SU-DHL-6 (cell line): ENCODE data around the gene BSG.

ENCODE experiments used
- H2AFZ ChIP-seq: fragments of 200-600 bp; sonication (generic); 2 replicates; pipeline ENCODE4 v1.6.1; 2014; ENCODE audit warnings: low read depth, mild to moderate bottlenecking, moderate library complexity, mixed read lengths, antibody characterized with exemption, low read length; ENCODE audit not compliant: severe bottlenecking
- H3F3A ChIP-seq: fragments of 200-600 bp; shearing (Covaris generic); 2 replicates; pipeline ENCODE4 v1.6.0; 2016; ENCODE audit warnings: antibody characterized with exemption, mild to moderate bottlenecking; ENCODE audit not compliant: insufficient read depth
- H3K27ac ChIP-seq: fragments of 200-600 bp; sonication (generic); 2 replicates; pipeline ENCODE4 v1.5.1; 2016; ENCODE audit warnings: low read depth, mild to moderate bottlenecking, low read length, moderate library complexity, mixed read lengths
- H3K27me3 ChIP-seq: fragments of 200-600 bp; sonication (generic), shearing (Covaris generic); 2 replicates; pipeline ENCODE4 v1.6.0; 2014; ENCODE audit warnings: mild to moderate bottlenecking, low read length
- H3K36me3 ChIP-seq: fragments of 200-600 bp; sonication (generic); 2 replicates; pipeline ENCODE4 v1.6.1; 2014; ENCODE audit warnings: mild to moderate bottlenecking, low read length, mixed read lengths
- H3K4me2 ChIP-seq: fragments of 300-600, 200-600 bp; shearing (Covaris generic), sonication (generic); 2 replicates; pipeline ENCODE4 v1.6.0; 2014; ENCODE audit warnings: low read length, low read depth, mild to moderate bottlenecking; ENCODE audit not compliant: poor library complexity, severe bottlenecking
- H3K4me3 ChIP-seq: fragments of 200-600 bp; sonication (generic); 2 replicates; pipeline ENCODE4 v1.5.1; 2014; ENCODE audit warnings: antibody characterized with exemption, low read length, mild to moderate bottlenecking, mixed read lengths; ENCODE audit not compliant: insufficient read depth, poor library complexity, severe bottlenecking
- H3K79me2 ChIP-seq: fragments of 200-600 bp; sonication (generic); 2 replicates; pipeline ENCODE4 v1.6.1; 2014; ENCODE audit warnings: mild to moderate bottlenecking, low read length, moderate library complexity; ENCODE audit not compliant: insufficient read depth
- H3K9ac ChIP-seq: fragments of 200-600 bp; sonication (generic); 2 replicates; pipeline ENCODE4 v1.7.0; 2014; ENCODE audit warnings: mild to moderate bottlenecking, low read length
- H3K9me2 ChIP-seq: fragments of 200-600 bp; sonication (generic); replicated peaks from 2 replicates; pipeline ENCODE4 v1.6.1; 2014; ENCODE audit warnings: low read length; ENCODE audit not compliant: insufficient read depth
- H3K9me3 ChIP-seq: fragments of 200-600 bp; sonication (generic); 2 replicates; pipeline ENCODE4 v1.6.1; 2014; ENCODE audit warnings: low read length, mixed read lengths; ENCODE audit not compliant: insufficient read depth
- H4K20me1 ChIP-seq: fragments of 200-600 bp; sonication (generic); 2 replicates; pipeline ENCODE4 v1.6.1; 2014; ENCODE audit warnings: low read depth, mild to moderate bottlenecking, antibody characterized with exemption, low read length, moderate library complexity, mixed read lengths
- EZH2phosphoT487 ChIP-seq: fragments of 200-600 bp; sonication (generic), shearing (Covaris generic); conservative IDR thresholded peaks from 2 replicates; pipeline ENCODE4 v1.6.1; 2018; ENCODE audit warnings: mild to moderate bottlenecking, antibody characterized with exemption, low read length, moderate library complexity, mixed read lengths
- TF ChIP-seq, protein P1 (sequence below): fragments of 200-600 bp; sonication (generic); IDR thresholded peaks from one replicate; pipeline ENCODE4 v1.5.1; 2017; ENCODE audit warnings: antibody characterized with exemption, mild to moderate bottlenecking, low read length, moderate library complexity; ENCODE audit not compliant: insufficient read depth, poor library complexity, severe bottlenecking

Gene BSG

DNA sequence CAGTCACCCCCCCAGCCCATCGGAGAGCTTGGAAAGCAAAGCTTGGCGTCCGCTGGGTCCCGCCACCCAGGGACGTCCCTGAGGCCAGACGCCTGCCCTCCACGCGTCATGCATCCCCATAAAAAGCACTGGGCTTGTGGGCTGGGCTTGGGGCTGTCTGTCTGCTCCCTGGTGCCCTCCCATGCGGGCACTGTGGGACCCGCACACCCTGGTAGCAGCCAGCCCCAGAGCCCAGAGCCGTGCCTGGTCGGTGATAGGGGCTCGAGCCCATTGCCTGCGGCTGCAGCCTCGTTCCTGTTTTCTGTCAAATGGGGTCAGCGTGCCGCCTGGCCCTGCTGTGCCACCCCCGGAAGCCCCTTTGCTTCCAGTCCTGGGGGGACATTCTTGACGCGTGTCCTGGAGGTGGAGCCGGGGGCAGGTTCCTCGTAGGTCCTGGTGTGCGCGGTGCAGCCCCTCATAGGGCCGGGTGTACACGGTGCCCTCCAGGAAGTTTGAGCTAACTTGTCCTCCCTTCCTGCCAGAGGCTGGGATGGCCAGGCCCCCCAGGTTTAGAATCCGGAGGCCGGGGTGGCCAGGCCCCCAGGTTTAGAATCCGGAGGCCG lies 32.9 kb upstream of the BSG start:
- Histone ChIP-seq H3K9me3 (no peaks in the 10 kb centered on the region), H3F3A (no peaks in the 10 kb centered on the region), H3K4me3 (no peak overlapping the region), H3K4me2 (no peak overlapping the region), H3K79me2 (no peaks in the 10 kb centered on the region; the same call in 1 of the 2 replicates), H3K9ac (no peak overlapping the region), H4K20me1 (no peaks in the 10 kb centered on the region), H2AFZ (no peak overlapping the region), H3K27me3 (no peaks in the 10 kb centered on the region), H3K27ac (no peak overlapping the region), H3K9me2 (no peaks in the 10 kb centered on the region), H3K36me3 (no peaks in the 10 kb centered on the region)
- no peak for TF ChIP-seq EZH2phosphoT487
- TF ChIP-seq, protein P1, sequence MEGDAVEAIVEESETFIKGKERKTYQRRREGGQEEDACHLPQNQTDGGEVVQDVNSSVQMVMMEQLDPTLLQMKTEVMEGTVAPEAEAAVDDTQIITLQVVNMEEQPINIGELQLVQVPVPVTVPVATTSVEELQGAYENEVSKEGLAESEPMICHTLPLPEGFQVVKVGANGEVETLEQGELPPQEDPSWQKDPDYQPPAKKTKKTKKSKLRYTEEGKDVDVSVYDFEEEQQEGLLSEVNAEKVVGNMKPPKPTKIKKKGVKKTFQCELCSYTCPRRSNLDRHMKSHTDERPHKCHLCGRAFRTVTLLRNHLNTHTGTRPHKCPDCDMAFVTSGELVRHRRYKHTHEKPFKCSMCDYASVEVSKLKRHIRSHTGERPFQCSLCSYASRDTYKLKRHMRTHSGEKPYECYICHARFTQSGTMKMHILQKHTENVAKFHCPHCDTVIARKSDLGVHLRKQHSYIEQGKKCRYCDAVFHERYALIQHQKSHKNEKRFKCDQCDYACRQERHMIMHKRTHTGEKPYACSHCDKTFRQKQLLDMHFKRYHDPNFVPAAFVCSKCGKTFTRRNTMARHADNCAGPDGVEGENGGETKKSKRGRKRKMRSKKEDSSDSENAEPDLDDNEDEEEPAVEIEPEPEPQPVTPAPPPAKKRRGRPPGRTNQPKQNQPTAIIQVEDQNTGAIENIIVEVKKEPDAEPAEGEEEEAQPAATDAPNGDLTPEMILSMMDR: no peak

- Histone ChIP-seq H3K27ac (no peak overlapping the region), H3K36me3 (no peaks in the 10 kb centered on the region), H3K27me3 (no peaks in the 10 kb centered on the region), H3K4me3 (no peak overlapping the region), H2AFZ (no peak overlapping the region), H4K20me1 (no peaks in the 10 kb centered on the region), H3K9me3 (no peaks in the 10 kb centered on the region), H3F3A (no peaks in the 10 kb centered on the region), H3K4me2 (no peak overlapping the region), H3K9me2 (no peaks in the 10 kb centered on the region), H3K9ac (no peak overlapping the region), H3K79me2 (no peaks in the 10 kb centered on the region)
- TF ChIP-seq, protein P1: no peak
- no peak for TF ChIP-seq EZH2phosphoT487
Measured at GRCh38 chr19:540867-541637, 31.3 kb upstream of the BSG start.

DNA sequence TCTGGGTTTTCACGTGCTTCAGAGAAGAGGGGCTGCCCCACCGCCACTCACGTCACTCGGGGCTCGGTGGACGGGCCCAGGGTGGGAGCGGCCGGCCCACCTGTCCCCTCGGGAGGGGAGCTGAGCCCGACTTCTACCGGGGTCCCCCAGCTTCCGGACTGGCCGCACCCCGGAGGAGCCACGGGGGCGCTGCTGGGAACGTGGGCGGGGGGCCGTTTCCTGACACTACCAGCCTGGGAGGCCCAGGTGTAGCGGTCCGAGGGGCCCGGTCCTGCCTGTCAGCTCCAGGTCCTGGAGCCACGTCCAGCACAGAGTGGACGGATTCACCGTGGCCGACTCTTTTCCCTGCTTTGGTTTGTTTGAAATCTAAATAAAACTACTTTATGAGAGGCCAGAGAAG lies 30.7 kb upstream of the BSG start:
- Histone ChIP-seq H3K27me3 (no peaks in the 10 kb centered on the region), H3F3A (no peaks in the 10 kb centered on the region), H3K9ac (no peak overlapping the region), H3K36me3 (no peaks in the 10 kb centered on the region), H4K20me1 (no peaks in the 10 kb centered on the region), H2AFZ (no peak overlapping the region), H3K27ac (no peak overlapping the region), H3K9me3 (no peaks in the 10 kb centered on the region), H3K79me2 (no peaks in the 10 kb centered on the region), H3K9me2 (no peaks in the 10 kb centered on the region), H3K4me2 (no peak overlapping the region), H3K4me3 (no peak overlapping the region)
- TF ChIP-seq, protein P1: no peak
- no peak for TF ChIP-seq EZH2phosphoT487
